Thoracic aorta (tissue), 2 donors: ENCODE data around the gene TAF7L. TPM values are rescaled to one million over a fixed set of nuclear protein-coding genes. Genes with fewer than 3 reads are reported as not detected.
"Not testable (repeated sequence)": the region's sequence is repeated elsewhere in the genome, so short reads cannot be mapped to it uniquely, and the experiment has no call there.

Source experiments
- ATAC-seq: fragments of 150-250 bp; one replicate; pipeline ENCODE4 v1.8.0; 2017; ENCODE audit warnings: low read depth; ENCODE audit not compliant: insufficient number of reproducible peaks, low FRiP score
- DNase-seq: peaks from one replicate; pipeline ENCODE4 v3.0.0-alpha.2; 2020; ENCODE audit warnings: low spot score
- H3K27ac ChIP-seq, 2 donors: fragments of 200-600 bp; sonication (generic); 1 replicate in 1 of 2; 2 replicates in 1 of 2; pipeline ENCODE4 v1.5.1; 2016; ENCODE audit warnings: mild to moderate bottlenecking in 2 of 2, moderate library complexity in 2 of 2
- H3K27me3 ChIP-seq: fragments of 200-600 bp; sonication (generic); replicated peaks from 2 replicates; pipeline ENCODE4 v1.6.0; 2016; ENCODE audit warnings: mild to moderate bottlenecking; ENCODE audit not compliant: insufficient read depth
- H3K36me3 ChIP-seq: fragments of 200-600 bp; sonication (generic); one replicate; pipeline ENCODE4 v1.5.1; 2016
- H3K4me1 ChIP-seq, 2 donors: fragments of 200-600 bp; sonication (generic); 1 replicate in 1 of 2; 2 replicates in 1 of 2; pipeline versions ENCODE4 v1.5.1 to v1.6.0; 2016; ENCODE audit warnings: low read depth in 2 of 2, mild to moderate bottlenecking in 1 of 2; ENCODE audit not compliant: control insufficient read depth in 1 of 2
- H3K4me3 ChIP-seq: fragments of 200-600 bp; sonication (generic); 2 replicates; pipeline ENCODE4 v1.5.1; 2016; ENCODE audit warnings: mild to moderate bottlenecking
- H3K9me3 ChIP-seq: fragments of 200-600 bp; sonication (generic); 2 replicates; pipeline ENCODE4 v1.5.1; 2016
- total RNA-seq, 2 donors: library from RNA; depleted of rRNA; stranded (reverse); fragments of >200 nt; gene quantifications; one replicate each; pipeline versions ENCODE4 v1.1.0 to v1.2.3, GENCODE V29; 2016
- TF ChIP-seq, protein P1 (sequence below): fragments of 200-600 bp; sonication (generic); IDR thresholded peaks from one replicate; pipeline ENCODE4 v1.5.1; 2019; ENCODE audit warnings: antibody characterized with exemption

TAF7L gene
- not detected for total RNA-seq

DNA sequence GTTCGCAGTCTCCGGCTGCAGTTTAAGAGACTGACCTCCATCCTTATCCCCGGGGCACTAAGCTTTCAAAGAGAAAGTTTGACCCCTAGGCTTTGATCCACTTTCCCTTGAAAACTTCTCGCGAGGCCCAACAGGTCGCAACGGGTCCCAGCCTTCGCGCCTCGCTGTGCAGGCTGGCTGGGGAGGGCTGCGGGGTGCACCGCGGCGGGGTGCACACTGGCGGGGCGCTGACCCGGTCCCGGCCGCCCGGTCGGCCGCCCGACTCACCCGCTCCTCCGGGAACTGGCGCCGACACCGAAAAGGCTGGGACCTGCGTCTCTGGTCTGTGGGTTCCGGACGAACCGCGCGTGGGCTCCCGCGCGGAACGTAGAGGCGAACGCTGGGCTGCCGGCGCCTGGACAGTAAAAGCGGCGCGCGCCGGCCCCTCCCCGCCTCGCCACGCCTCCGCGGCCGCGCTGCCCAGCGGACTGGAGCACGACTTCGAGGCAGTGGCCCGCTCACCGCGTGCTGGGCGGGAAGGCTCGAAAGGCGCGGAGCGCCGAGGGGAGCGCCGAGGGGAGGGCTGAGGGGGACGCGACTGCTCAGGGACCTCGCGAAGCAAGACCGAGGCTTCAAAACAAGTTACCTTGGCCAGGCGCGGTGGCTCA is at the start of gene TAF7L:
Gene TAF7L (minus strand): TSS at position 378 of the 647 bp plus-strand sequence. CDS start 3,791 bp downstream, outside the sequence.
- TF ChIP-seq, protein P1, sequence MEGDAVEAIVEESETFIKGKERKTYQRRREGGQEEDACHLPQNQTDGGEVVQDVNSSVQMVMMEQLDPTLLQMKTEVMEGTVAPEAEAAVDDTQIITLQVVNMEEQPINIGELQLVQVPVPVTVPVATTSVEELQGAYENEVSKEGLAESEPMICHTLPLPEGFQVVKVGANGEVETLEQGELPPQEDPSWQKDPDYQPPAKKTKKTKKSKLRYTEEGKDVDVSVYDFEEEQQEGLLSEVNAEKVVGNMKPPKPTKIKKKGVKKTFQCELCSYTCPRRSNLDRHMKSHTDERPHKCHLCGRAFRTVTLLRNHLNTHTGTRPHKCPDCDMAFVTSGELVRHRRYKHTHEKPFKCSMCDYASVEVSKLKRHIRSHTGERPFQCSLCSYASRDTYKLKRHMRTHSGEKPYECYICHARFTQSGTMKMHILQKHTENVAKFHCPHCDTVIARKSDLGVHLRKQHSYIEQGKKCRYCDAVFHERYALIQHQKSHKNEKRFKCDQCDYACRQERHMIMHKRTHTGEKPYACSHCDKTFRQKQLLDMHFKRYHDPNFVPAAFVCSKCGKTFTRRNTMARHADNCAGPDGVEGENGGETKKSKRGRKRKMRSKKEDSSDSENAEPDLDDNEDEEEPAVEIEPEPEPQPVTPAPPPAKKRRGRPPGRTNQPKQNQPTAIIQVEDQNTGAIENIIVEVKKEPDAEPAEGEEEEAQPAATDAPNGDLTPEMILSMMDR = no peak
- ATAC-seq (no peak), DNase-seq (no peak)
- Histone ChIP-seq H3K4me3 (peak within 1 kb of the TSS; percentile 49), H3K27ac (no peak within 1 kb of the TSS), H3K36me3 (no peaks in the 10 kb centered on the region), H3K9me3 (no peaks in the 10 kb centered on the region), H3K4me1 (no peaks in the 10 kb centered on the region), H3K27me3 (no peaks in the 10 kb centered on the region)

GRCh38 chrX:101337776-101338271 is 46.7 kb upstream of the TAF7L start:
- no peak for ATAC-seq
- H3K27me3 ChIP-seq = no peaks in the 10 kb centered on the region
- no peak overlapping the region for H3K4me3 ChIP-seq
- no peaks in the 10 kb centered on the region for H3K36me3 ChIP-seq
- no peak overlapping the region for H3K27ac ChIP-seq
- no peak for DNase-seq
- no peaks in the 10 kb centered on the region for H3K4me1 ChIP-seq
- TF ChIP-seq, protein P1 = no peak
- H3K9me3 ChIP-seq = no peaks in the 10 kb centered on the region

GRCh38 chrX:101334310-101334709 is 43.2 kb upstream of the TAF7L start:
- H3K4me3 ChIP-seq, H3K36me3 ChIP-seq, H3K9me3 ChIP-seq, ATAC-seq, H3K27me3 ChIP-seq, H3K27ac ChIP-seq, DNase-seq, H3K4me1 ChIP-seq: not testable (repeated sequence)

DNA sequence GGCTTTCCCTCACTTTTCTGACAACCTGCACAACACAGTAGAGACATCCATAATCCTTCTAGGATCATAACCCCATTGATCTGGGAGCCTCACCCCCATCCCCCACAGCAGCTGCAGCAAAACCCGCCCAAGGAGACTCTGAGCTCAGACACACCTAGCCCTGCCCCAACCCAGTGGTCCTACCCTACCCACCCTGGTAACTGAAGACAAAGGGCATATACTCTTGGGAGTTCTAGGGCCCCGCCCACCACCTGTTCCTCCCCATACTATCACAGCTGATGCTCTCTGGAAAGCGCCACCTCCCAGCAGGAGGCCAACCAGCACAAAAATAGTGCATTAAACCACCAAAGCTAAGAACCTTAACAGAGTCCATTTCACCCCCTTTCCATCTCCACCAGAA is 35.5 kb upstream of the TAF7L start:
- not testable (repeated sequence) for DNase-seq, ATAC-seq, H3K4me1 ChIP-seq, H3K27ac ChIP-seq, H3K9me3 ChIP-seq, H3K4me3 ChIP-seq, H3K36me3 ChIP-seq, H3K27me3 ChIP-seq

- ATAC-seq = no peak
- no peak for DNase-seq
- H3K4me3 ChIP-seq = no peak overlapping the region
- no peaks in the 10 kb centered on the region for H3K9me3 ChIP-seq
- no peaks in the 10 kb centered on the region for H3K4me1 ChIP-seq
- TF ChIP-seq, protein P1 = no peak
- H3K27me3 ChIP-seq = no peaks in the 10 kb centered on the region
- H3K27ac ChIP-seq = no peak overlapping the region
- H3K36me3 ChIP-seq = no peaks in the 10 kb centered on the region
Measured at GRCh38 chrX:101303790-101304189, 12.7 kb upstream of the TAF7L start.

GRCh38 chrX:101295603-101296002 is 4.5 kb upstream of the TAF7L start:
- not testable (repeated sequence) for H3K27me3 ChIP-seq, H3K9me3 ChIP-seq, DNase-seq, H3K36me3 ChIP-seq, ATAC-seq, H3K4me1 ChIP-seq, H3K4me3 ChIP-seq, H3K27ac ChIP-seq

- Histone ChIP-seq H3K4me1 (no peaks in the 10 kb centered on the region), H3K36me3 (no peaks in the 10 kb centered on the region), H3K27me3 (no peaks in the 10 kb centered on the region), H3K9me3 (no peaks in the 10 kb centered on the region), H3K4me3 (no peak overlapping the region), H3K27ac (no peak overlapping the region)
- ATAC-seq = no peak
- DNase-seq = no peak
- TF ChIP-seq, protein P1 = peak; percentile 42
Measured at GRCh38 chrX:101287402-101287801, 3.7 kb downstream of the TAF7L start.
